Mesodermal cell (in vitro differentiated cells): ENCODE data around the gene ARMC12.
"Not testable (repeated sequence)": the region's sequence is repeated elsewhere in the genome, so short reads cannot be mapped to it uniquely, and the experiment has no call there.

Experiments
- H3K27ac ChIP-seq: 2 replicates; pipeline ENCODE4 v1.7.0; 2013; ENCODE audit warnings: mild to moderate bottlenecking, low read depth, low read length, moderate library complexity; ENCODE audit not compliant: severe bottlenecking
- H3K36me3 ChIP-seq: 2 replicates; pipeline ENCODE4 v1.7.1; 2013; ENCODE audit warnings: mild to moderate bottlenecking, low read length, moderate library complexity; ENCODE audit not compliant: control insufficient read depth, insufficient read depth
- H3K4me1 ChIP-seq: one replicate; pipeline ENCODE4 v1.7.1; 2013; ENCODE audit warnings: mild to moderate bottlenecking, low read length; ENCODE audit not compliant: insufficient read depth, control insufficient read depth, poor library complexity, severe bottlenecking
- H3K4me3 ChIP-seq: 2 replicates; pipeline ENCODE4 v1.7.0; 2013; ENCODE audit warnings: low read length, control low read depth, mild to moderate bottlenecking; ENCODE audit not compliant: insufficient read depth, poor library complexity, severe bottlenecking; ENCODE audit errors: extremely low read depth
- H3K9me3 ChIP-seq: 2 replicates; pipeline ENCODE4 v1.7.1; 2013; ENCODE audit warnings: mild to moderate bottlenecking, low read length, moderate library complexity; ENCODE audit not compliant: control insufficient read depth
- WGBS, 2 experiments: methylation state at CpG; one replicate each; pipeline ENCODE4 v1.1.5; 2013; ENCODE audit warnings: missing lambda C conversion rate in 2 of 2; ENCODE audit not compliant: insufficient coverage in 2 of 2; 5-methylcytosine and 5-hydroxymethylcytosine counted together

ARMC12 gene

GRCh38 chr6:35727935-35728682, 8.7 kb upstream of the ARMC12 start:
- Histone ChIP-seq H3K4me1 (peaks cover 31% of the 10 kb centered on the region), H3K4me3 (peak overlapping the region; percentile 57), H3K27ac (peak overlapping the region; percentile 64), H3K36me3 (no peaks in the 10 kb centered on the region), H3K9me3 (no peaks in the 10 kb centered on the region)
- 0 to 2% methylated on average over 39 to 54 of the region's 57 CpGs for WGBS, 2 experiments

DNA sequence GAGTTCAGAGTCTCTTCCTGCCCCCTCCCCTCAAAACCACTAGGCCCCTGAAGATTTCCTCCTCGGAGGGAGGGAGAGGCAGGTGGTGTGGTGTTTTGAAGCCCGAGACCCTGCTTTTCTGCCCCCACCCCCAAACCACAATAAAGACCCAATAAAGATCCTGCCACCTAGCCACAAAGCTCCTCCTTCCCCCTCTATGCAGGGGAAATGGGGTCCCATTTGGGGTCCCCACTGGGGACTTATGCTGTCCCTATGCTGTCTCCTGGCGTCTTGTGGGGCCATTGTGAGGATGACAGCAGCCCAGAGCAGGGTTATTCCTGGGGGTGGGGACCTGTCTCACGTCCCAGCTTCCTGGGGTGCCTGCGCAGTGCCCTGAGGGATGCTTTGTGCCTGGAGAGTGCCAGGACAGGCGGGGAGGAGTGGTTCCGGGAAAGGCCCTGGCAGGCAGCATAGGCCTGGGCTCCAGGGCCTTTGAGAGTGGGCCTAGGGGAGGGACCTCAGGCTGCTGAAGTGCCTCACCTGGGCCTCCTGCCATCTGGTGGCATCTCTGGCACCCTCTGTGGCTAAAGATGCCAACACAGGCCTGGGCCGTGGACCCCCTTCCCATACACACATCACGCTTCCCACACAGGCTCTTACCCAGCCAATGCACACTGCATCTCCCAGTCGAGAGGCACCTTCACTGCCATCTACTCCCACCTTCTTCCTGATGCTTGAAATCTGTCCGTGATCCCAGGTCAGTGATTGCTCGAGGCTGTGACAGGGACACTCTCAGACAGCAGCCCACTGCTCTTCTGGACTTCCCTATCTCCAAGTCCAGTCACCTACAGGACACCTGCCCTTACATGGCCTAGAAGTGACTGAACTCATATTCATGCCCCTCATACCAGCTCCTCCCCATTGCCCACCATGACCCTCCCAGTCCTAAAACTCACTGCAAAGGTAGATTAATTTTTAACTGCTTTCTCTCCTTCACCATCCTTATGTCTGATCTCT, 7.9 kb upstream of the ARMC12 start:
- H3K9me3 ChIP-seq = no peaks in the 10 kb centered on the region
- peaks cover 31% of the 10 kb centered on the region for H3K4me1 ChIP-seq
- WGBS, 2 experiments = 63 to 66% methylated on average over 9 of the region's 12 CpGs

GRCh38 chr6:35729722-35730121, 7.1 kb upstream of the ARMC12 start:
- no peaks in the 10 kb centered on the region for H3K9me3 ChIP-seq
- H3K36me3 ChIP-seq = no peaks in the 10 kb centered on the region
- peaks cover 31% of the 10 kb centered on the region for H3K4me1 ChIP-seq
- no peak overlapping the region for H3K4me3 ChIP-seq
- no peak overlapping the region for H3K27ac ChIP-seq
- WGBS, 2 experiments = 43 to 50% methylated on average over 2 of the region's 2 CpGs

More for the DNA sequence above, 7.9 kb upstream of the ARMC12 start:
- no peak overlapping the region for H3K4me3 ChIP-seq
- no peak overlapping the region for H3K27ac ChIP-seq
- H3K36me3 ChIP-seq = no peaks in the 10 kb centered on the region

DNA sequence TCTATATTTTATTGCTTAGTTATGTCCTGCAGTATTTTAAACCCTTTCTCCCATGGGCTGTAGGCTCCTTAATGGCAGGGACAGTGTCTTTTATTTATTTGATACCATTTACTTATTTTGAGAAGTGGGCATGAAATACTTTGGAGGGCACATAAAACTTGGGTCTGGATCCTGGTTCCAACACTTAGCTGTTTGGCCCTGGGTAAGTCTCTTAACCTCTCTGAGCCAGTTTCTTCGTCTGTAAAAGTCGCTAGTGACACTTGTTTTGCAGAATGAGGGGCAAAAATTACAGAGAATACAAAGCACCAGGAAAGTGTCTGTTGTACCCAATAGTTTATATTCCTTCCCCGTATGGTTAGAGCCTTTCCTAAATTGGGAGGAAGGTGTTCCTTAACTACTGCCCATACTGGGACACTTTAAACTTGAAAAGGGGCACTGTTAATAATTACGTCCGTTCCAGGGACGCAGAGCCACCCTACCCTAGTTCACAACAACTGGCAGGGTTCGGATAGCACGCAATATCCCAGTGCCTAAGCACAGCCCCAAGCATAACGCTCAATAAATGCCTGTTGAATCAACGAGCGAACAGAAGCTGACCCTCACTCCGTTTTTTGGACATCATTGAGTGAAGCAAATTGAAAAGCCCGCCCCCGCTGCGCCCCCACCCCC, 6.0 kb upstream of the ARMC12 start:
- H3K4me3 ChIP-seq = peak overlapping the region; percentile 59
- H3K9me3 ChIP-seq = no peaks in the 10 kb centered on the region
- H3K36me3 ChIP-seq = no peaks in the 10 kb centered on the region
- H3K27ac ChIP-seq = peak overlapping the region; percentile 62
- WGBS, 2 experiments = 5 to 10% methylated on average over 9 to 11 of the region's 15 CpGs
- H3K4me1 ChIP-seq = peaks cover 21% of the 10 kb centered on the region

DNA sequence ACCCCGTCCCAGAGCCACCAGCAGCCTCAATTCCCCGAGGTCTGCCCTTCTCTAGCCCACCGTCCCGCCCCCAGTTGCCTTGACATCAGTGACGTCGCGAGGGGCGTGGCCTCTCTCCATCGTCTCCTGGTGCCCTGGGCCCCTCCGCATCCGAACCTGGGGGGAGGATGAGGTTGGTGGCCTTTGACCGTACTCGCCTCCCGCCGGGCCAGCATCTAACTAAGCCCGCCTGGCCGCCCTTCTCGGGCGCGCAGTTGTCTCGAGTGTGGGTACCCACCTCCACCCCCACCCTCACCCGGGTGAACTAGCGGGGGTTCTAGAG, 5.5 kb upstream of the ARMC12 start:
- 0% methylated on average over 2 to 7 of the region's 23 CpGs for WGBS, 2 experiments
- H3K27ac ChIP-seq = peak overlapping the region; percentile 93

GRCh38 chr6:35731736-35732532, 4.9 kb upstream of the ARMC12 start:
- 0% methylated on average over 29 to 33 of the region's 61 CpGs for WGBS, 2 experiments
- no peaks in the 10 kb centered on the region for H3K9me3 ChIP-seq
- H3K4me1 ChIP-seq = peaks cover 10% of the 10 kb centered on the region
- H3K27ac ChIP-seq = peak overlapping the region; percentile 93
- H3K36me3 ChIP-seq = no peaks in the 10 kb centered on the region
- peak overlapping the region; percentile 59 for H3K4me3 ChIP-seq

More for the DNA sequence above, 5.5 kb upstream of the ARMC12 start:
- Histone ChIP-seq H3K36me3 (no peaks in the 10 kb centered on the region), H3K4me1 (peaks cover 16% of the 10 kb centered on the region), H3K4me3 (peak overlapping the region; percentile 59), H3K9me3 (no peaks in the 10 kb centered on the region)

DNA sequence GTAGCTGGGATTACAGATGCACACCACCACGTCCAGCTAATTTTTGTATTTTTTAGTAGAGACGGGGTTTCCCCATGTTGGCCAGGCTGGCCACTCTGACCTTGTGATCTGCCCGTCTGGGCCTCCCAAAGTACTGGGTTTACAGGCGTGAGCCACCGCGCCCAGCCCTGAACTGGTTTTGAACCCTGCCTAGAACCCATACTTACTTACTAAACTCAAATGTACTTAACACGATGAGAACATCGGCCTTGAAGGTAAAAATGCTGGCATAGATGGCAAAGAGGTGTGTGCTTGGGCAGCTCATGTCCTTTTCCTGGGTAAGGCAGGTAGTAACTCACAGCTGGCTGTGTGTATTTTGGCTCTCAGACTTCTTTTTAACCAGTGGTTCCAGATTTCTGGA, 3.2 kb upstream of the ARMC12 start:
- WGBS, 2 experiments = 91 to 92% methylated on average over 4 to 7 of the region's 8 CpGs
- Histone ChIP-seq H3K27ac (no peak overlapping the region), H3K4me1 (peaks cover 3% of the 10 kb centered on the region), H3K9me3 (no peaks in the 10 kb centered on the region), H3K36me3 (no peaks in the 10 kb centered on the region), H3K4me3 (no peak overlapping the region)

GRCh38 chr6:35734319-35734718, 2.5 kb upstream of the ARMC12 start:
- H3K36me3 ChIP-seq, H3K27ac ChIP-seq, H3K4me3 ChIP-seq, H3K9me3 ChIP-seq, H3K4me1 ChIP-seq: not testable (repeated sequence)
- WGBS, 2 experiments = 95% methylated on average over 9 to 11 of the region's 12 CpGs

GRCh38 chr6:35735452-35735851, 1.4 kb upstream of the ARMC12 start:
- H3K4me1 ChIP-seq = peaks cover 11% of the 10 kb centered on the region
- H3K27ac ChIP-seq = no peak overlapping the region
- H3K9me3 ChIP-seq = no peaks in the 10 kb centered on the region
- H3K36me3 ChIP-seq = no peaks in the 10 kb centered on the region
- 93 to 95% methylated on average over 3 of the region's 3 CpGs for WGBS, 2 experiments
- H3K4me3 ChIP-seq = no peak overlapping the region
